NCI-H1092 (cell line): ENCODE data around the gene ARL11.
A peak's percentile ranks its signal among the peaks of the same experiment; 100 is the strongest.
"Not testable (repeated sequence)": the region's sequence is repeated elsewhere in the genome, so short reads cannot be mapped to it uniquely, and the experiment has no call there.

ENCODE experiments used
- DNase-seq: peaks from one replicate; lab custom pipeline; 2025; lab: John Stamatoyannopoulos, UW

The ARL11 gene

DNA sequence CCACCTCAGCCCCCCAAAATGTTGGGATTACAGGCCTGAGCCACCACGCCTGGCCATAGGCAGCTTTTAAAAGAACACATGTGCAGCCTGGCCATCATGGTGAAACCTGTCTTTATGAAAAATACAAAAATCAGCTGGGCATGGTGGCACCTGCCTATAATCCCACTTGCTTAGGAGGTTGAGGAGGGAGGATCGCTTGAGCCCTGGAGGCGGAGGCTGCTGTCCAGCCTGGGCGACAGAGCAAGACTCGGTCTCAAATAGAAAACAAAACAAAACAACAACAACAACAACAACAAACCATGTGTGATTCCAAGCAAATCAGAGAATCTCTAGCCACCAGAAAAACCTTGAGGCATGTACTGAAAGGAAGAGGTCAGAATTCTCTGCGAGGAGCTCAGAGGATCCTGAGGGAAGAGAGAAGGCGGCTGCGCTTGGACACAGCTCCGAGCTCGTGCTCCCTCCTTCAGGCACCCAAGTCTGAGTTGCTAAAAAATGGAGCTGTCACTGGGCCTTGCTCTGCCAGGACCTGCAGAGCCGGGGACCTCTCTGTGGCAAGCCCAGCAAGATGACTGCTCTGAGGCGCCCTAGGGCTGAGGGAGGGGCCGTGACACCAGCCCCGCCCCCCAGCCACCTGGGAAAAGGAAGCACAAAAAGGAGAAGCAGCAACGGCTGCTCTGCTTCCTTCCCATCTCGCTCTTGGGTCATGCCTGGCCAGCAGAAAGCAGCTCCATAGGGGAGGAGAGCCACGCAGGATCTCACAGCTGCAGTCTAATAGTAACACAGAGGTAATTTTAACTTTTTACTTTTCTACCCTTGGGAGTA lies at the start of gene ARL11:
ARL11 (plus strand) TSS at position 677 of the 822 bp plus-strand sequence. CDS start 1,941 bp downstream, outside the sequence.
- DNase-seq, result no peak

DNA sequence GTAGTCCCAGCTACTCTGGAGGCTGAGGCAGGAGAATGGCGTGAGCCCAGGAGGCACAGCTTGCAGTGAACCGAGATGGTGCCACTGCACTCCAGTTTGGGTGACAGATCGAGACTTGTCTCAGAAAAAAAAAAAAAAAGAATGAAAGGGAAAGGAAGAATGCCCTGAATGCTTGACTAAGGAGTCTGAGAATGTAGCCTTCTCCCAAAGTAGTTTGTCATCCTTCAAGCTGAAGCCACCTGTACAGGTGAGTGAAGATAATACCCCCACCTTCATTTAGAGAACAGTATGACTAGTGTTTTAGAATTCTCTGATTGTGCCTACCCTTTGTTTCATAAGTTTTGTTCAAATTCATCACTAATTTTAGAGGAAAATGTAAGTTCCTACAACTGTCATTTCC lies 48.8 kb upstream of the ARL11 start:
- DNase-seq, result no peak

DNA sequence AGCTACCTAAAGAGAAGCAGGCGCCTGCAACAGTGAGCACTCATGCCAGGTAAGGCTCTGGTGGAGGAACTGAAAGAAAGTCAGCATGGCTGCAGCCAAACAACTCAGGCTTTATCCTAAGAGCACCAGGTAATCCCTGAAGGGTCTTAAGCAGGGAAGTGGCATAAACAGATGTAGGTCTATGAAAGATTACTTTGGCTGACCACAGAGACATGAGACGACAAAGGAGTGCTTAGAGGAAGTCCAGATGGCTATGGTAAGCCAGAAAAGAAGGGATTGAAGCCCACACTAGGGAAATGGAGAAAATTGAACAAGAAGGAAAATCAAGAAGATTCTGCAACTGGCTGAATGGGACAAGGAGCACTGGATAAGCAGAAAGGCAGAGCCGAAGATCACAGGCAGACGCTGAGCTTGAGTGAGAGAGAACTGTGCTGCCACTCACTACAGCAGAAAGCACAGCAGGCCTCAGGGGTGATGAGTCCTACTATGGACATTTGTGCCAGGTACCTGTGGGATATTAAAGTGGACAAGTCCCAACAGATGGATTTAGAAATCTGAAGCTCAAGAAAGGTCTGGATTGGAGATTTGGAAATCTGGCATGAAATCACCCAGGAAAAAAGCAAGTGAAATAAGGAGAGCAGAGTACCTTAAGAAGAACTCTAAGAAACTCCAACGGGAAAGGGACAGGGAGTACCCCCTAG lies 47.2 kb upstream of the ARL11 start:
- DNase-seq, result no peak

DNA sequence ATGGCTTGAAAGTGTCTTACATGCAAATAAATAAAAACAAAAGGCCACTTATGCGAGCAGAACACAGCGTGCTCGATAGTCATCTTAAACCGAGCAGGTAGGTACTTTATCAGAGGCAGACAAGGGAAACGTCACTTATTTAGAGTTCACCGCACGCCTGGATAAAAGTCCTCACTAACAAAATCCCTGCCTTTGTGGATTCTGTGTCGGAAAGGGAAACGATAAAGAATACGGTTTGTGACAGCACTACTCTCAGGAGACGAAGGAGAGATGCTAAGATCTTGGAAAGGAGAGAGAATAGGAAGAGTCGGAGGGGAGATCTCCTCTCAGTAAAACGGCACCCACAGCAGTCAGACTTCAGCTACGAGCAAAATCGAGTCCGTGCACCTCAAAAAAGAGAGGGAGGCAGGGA lies 43.5 kb upstream of the ARL11 start:
- no peak for DNase-seq

DNA sequence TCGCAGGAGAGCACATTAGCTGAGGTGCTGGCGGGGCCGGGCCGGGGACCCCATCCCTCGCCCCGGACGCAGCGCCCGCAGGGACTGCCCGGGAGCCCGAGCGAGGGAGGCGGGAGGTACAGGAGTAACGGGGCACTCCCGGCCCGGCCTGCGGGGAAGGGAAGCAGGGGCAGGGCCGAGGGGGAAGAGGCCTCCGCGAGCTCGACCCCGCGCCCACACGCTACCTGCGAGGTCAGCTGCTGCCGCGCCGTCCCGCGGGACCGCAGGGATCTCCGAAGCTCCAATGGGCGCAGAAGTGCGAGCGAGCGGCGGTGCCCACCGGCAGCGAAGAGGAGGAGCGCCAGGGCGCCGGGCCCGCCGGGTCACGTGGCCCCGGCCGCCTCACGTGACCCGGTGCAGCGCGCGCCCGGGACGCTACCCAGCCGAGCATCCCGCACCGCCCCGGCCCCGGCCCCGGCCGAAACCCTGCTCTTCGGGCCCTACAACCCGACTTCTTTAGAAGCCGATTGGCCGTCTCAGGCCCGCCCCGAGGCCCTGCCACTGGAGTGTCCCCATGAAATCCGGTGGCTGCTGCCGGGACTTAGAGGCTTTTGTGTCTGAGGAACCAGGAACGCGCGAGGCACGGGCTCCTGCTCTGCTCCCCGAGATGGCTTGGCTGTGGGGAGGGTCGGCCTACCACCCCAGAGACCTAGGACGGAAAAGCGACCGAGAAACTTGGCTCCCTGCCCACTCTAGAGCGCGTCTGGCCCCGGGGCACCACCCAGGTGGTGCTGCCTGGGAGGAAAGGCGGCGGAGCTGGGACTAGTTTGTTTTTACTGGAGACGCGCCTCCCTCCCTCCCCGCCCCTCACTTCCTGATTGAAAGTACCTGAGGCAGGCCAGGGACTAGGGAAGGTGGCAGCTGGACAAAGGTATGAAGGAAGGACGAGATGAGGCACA lies 42.8 kb upstream of the ARL11 start, which contains the start of gene RCBTB1:
RCBTB1 (minus strand) TSS at position 339 of the 938 bp plus-strand sequence. CDS start 18,279 bp downstream, outside the sequence.
- peak; percentile 32 for DNase-seq

DNA sequence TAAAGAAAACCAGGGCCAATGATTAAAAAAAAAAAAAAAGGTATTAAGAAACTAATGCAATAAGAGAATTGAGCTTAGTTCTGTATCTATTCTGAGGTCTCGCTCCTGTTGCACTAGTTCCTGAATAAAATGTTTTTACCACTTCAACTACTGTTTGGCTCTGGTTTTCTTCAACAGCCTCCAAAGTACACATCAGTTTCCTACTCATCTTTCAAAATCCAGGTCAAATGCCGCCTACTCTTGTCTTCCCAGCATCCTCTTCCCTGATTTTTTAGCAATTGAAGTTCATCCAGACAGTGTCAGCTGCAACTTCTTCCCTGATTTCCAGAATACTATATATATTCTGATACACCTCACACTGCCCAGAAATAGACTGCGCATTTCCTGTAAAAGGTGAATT lies 41.6 kb upstream of the ARL11 start:
- no peak for DNase-seq

DNA sequence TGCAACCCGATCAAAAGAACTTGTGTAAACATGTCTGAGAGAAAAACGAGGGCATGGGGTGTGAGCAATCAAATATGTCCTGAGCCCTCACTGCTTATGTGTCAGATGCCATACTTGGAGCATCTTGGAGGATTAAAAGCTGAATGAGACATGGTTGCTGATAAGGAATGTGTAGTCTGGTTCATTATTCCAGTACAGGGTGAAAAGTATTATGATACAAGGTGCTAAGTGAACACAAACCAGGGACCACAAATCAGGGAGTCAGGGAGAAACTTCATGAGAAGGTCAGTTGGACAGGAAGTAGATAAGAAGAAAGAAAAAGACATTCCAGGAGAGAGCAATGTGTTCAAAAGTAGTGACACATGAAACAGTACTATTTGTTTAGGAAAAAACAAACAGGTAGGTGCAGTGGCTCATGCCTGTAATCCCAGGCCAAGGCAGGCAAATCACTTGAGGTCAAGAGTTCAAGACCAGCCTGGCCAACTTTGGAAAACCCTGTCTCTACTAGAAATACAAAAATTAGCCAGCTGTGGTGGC lies 40.9 kb upstream of the ARL11 start:
- no peak for DNase-seq

DNA sequence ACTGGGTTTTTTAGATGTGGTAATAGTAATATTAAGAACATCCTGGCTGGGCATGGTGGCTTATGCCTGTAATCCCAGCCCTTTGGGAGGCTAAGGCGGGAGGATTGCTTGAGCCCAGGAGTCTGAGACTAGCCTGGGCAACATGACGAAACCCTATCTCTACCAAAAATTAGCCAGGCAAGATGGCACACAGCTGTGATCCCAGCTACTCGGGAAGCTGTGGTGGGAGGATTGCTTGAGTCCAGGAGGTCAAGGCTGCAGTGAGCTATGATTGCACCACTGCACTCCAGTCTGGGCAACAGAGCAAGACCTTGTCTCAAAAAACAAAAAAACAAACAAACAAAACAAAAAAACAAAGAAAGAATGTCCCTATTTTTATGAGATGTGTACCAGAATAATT lies 37.6 kb upstream of the ARL11 start:
- DNase-seq, result not testable (repeated sequence)

DNA sequence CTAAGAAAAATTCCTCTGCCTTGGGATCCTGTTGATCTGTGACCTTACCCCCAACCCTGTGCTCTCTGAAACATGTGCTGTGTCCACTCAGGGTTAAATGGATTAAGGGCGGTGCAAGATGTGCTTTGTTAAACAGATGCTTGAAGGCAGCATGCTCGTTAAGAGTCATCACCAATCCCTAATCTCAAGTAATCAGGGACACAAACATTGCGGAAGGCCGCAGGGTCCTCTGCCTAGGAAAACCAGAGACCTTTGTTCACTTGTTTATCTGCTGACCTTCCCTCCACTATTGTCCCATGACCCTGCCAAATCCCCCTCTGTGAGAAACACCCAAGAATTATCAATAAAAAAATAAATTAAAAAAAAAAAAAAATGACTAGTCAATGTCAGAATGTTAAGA lies 34.4 kb upstream of the ARL11 start:
- DNase-seq, result not testable (repeated sequence)

DNA sequence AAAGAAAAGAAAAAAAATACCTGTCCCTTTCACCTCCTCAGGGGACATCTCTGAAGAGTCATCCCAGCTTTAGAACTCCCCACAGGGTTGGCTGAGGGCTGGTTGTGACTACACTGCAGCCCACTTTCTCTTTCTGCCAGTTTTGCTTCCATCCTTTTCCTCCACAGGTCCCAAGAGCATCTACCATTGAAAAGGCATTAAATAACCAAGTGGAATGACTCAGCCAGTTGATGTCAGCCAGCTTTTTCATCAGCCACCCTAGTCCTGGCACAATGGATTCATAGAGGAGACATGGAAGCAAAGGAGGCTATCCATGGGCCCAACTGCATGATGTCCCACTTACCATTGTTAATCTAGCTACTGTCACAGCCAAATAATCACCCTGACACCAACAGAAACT lies 33.7 kb upstream of the ARL11 start:
- DNase-seq, result no peak

DNA sequence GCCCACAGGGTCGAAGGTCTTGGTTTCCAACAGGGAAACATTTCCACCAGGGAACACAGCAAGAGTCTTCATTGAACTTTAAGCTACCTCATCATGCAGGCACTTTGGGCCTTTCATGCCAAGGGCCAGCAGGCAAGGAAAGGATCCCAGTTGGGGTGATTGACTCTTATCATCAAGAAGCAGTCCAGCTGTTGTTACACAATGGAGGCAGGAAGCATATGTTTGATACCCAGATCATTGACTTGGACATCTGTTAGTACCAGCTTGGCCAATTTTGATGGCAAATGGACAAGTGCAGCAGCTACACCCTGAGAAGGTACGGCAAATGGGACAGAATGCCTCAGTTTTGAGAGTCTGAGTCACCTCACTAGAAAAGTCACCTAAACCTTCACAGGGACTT lies 32.1 kb upstream of the ARL11 start:
- no peak for DNase-seq

DNA sequence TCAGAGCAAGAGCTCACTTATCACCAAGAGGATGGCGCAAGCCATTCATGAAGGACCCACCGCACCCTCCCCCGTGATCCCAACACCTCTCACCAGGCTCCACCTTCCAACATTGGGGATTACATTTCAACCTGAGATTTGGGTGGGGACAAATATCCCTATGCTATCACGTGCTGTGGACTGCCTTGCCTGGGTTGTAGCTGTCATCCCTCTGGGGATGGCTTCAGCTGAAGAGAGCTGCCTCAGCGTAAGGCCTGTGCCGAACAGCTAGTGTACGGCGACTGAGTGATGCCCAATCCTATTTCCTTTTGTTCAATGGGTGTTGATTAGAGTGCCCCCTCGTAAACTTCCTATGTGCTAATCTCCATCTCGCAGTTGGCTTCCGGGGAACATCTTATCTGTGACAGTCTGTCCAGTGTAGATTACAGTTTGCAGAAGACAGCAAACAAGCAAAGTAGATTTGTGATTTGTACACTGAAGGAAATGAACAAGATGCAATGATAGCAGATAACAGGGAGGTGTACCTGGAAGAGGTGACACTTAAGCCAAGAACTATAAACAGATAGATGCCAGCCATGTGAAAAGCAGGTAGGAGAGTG lies 31.2 kb upstream of the ARL11 start:
- DNase-seq, result no peak

DNA sequence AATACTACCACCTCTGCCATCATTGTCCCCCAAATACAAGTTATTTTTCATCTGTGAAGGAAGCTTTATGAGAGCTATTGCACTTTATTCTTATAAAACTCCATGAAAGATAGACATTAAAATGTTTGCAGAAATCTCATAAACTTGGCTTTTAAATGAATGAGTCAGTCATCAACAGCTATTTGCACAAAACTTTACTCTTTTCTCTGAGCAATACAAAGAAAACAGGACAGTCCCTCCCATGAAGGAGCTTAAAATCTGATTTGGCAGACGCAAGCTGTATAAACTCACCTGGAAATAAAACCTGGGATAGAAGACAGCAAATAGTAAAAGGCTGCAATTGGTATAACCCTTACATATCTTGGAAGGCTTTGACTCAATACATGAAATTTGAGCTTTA lies 26.3 kb upstream of the ARL11 start:
- no peak for DNase-seq

DNA sequence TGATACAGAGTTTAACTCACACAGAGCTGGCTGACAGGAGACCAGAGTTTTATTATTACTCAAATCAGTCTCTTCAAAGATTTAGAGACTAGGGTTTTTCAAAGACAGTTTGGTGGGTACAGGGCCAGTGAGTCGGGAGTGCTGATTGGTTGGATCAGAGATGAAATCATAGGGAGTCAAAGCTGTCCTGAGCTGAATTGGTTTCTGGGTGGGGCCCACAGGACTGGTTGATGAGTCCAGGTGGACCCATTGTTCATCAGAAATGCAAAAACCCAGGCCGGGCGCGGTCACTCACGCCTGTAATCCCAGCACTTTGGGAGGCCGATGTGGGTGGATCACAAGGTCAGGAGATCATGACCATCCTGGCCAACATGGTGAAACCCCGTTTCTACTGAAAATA lies 25.7 kb upstream of the ARL11 start:
- DNase-seq, result not testable (repeated sequence)

DNA sequence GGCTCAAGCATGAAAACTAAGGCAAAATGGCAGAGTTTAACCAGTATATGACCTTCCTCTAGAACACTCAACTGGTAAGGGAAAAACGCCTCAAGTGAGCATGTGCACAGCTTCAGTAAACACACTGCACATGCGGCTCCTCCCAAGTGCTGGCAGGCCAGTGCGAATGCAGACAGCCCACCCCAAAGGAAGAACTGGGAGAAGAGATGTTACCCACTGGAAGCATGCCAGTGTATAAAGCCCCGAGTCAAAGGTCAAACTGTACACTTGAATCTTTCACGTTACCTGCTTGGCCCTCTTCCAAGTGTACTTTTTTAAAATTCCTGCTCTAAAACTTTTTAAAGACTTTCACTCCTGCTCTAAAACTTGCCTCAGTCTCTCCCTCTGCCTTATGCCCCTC lies 23.7 kb upstream of the ARL11 start:
- DNase-seq, result no peak

DNA sequence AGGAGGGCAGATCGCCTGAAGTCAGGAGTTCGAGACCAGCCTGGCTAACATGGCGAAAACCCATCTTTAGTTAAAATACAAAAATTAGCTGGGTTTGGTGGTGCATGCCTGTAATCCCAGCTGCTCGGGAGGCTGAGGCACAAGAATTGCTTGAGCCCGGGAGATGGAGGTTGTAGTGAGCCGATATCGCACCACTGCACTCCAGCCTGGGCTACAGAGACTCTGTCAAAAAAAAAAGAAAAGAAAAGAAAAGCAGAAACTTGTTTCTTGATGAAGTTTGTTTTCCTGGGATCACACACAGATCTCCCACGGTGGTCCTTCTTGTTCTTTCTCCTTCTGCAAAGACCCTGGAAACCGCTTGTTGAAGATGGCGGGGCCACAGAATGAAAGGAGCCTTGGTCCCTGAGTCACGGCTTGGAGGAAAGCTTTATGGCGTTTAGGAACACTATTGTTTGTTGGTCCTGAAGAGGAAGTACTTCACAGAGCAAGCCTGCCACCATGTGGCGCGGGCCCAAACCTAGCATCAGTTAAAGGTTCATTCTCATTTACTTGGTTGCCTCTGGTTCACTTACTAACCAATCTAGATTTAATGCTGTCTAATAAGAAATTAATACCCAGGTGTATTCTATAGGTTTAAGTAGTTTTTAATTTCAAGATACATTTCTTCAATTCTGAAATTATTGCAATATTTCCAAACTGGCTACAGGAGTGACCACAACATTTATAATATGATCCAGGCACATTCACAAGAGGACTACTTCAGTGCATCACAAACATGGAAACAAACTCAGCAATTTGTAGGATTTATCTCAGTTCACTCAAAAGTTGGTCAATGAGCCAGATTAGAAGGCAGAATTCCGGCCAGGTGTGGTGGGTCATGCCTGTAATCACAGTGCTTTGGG lies 21.3 kb upstream of the ARL11 start:
- peak; percentile 40 for DNase-seq

DNA sequence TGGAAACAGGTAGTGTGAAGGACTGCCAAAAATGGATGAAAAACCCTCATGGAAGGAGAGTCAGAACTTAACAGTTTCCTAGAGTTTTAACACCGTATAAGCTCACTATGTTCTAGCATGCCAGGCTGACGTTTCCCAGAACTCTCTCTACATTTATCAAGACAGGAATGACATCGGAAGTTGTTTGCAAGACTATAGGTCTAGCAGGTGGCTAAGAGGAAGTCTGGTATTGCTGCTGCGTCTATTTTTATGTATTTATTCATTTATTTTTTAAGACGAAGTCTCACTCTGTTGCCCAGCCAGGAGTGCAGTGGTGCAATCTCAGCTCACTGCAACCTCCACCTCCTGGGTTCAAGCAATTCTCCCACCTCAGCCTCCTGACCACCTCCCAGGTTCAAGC lies 20.5 kb upstream of the ARL11 start:
- DNase-seq, result no peak

DNA sequence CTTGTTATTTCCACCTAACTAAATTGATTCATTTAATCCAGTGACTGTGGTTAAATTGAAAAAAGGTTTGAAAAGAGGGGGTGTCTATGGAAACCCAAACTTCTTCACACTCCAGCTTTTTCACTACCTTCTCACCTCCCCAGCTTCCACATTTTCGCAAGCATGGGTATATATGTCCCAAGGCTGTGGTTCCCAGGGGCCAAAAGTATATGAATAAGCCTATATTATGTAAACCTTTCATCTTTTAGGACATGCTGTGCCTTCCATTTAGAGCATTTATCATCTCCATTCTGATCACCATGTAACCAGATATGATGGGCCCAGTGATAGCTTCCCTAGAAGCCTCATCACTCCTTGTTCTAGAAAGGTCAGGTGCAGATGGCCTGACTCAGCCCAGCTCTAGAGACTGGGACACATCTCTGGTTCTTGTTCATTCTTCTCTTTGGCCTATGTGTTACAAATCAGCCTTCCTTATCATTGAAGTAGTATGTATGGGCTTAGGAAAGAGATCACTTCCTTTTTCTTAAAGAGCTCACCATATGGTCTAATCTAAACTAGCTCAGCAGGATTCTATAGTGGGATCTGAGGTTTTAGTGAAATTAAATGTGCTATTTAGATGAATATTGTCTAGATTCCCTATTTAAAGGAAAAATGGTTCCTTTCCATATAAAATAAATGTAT lies 19.5 kb upstream of the ARL11 start:
- no peak for DNase-seq

DNA sequence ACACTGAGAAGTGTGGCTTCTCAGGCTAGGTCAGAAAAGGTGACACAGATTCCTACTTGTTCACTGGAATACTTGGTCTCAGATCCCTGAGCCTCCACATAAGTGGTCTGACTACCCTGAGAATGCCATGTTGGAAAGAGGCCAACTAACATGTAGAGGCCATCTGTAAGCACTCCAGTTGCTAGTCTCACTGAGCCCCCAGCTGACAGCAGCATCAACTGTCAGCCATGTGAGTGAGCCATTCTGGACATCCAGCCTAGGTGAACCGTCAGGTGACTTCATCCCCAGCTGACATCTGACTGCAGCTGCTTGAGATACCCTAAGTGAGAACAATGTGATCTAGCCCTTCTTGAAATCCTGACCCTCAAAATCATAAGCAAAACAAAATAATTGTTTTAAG lies 18.1 kb upstream of the ARL11 start:
- peak; percentile 78 for DNase-seq

DNA sequence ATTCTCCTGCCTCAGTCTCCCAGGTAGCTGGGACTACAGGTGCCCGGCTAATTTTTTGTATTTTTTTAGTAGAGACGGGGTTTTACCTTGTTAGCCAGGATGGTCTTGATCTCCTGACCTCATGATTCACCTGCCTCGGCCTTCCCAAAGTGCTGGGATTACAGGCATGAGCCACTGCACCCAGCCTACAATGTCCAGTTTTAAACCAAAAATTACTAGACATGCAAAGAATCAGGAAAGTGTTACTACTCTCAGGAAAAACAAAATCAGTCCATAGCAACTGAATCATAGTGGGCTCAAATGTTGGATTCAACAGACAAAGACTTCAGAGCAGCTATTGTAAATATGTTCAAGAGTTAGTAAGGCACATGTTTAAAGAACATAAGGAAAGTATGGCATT lies 16.3 kb upstream of the ARL11 start:
- not testable (repeated sequence) for DNase-seq
